Skeletal muscle cell (primary cell): ENCODE results near the gene CDK3.

Experiments used
- DNase-seq: peaks from one replicate; pipeline ENCODE4 v3.0.0-alpha.2; 2010; ENCODE audit warnings: low read depth
- H3K4me3 ChIP-seq: 2 replicates; pipeline ENCODE4 v1.5.1; 2011; ENCODE audit warnings: low read depth, mild to moderate bottlenecking, control low read depth, low read length, moderate library complexity

Gene CDK3

GRCh38 chr17:75985986-75986385, 14.7 kb upstream of the CDK3 start:
- no peak for DNase-seq
- no peak overlapping the region for H3K4me3 ChIP-seq

GRCh38 chr17:75987041-75987440, 13.6 kb upstream of the CDK3 start:
- DNase-seq = no peak
- H3K4me3 ChIP-seq = no peak overlapping the region

GRCh38 chr17:75991396-75991795, 9.3 kb upstream of the CDK3 start:
- H3K4me3 ChIP-seq = no peak overlapping the region
- DNase-seq = no peak

GRCh38 chr17:75994802-75995370, 5.8 kb upstream of the CDK3 start:
- no peak for DNase-seq
- no peak overlapping the region for H3K4me3 ChIP-seq

GRCh38 chr17:75995385-75995925, 5.2 kb upstream of the CDK3 start:
- DNase-seq = no peak
- H3K4me3 ChIP-seq = no peak overlapping the region

- DNase-seq = no peak
- no peak overlapping the region for H3K4me3 ChIP-seq
These were observed 3.7 kb upstream of the CDK3 start for GRCh38 chr17:75996665-75997590.

- no peak for DNase-seq
These were observed 2.3 kb upstream of the CDK3 start for GRCh38 chr17:75998327-75998795.

GRCh38 chr17:76000016-76000754, 470 bp upstream of the CDK3 start:
- no peak overlapping the region for H3K4me3 ChIP-seq
- no peak for DNase-seq

More at GRCh38 chr17:75998327-75998795, 2.3 kb upstream of the CDK3 start:
- no peak overlapping the region for H3K4me3 ChIP-seq

- H3K4me3 ChIP-seq = no peak overlapping the region
- DNase-seq = no peak
These were observed 1.4 kb downstream of the CDK3 start for GRCh38 chr17:76002100-76002499.

GRCh38 chr17:76003915-76004314, 3.3 kb downstream of the CDK3 start:
- H3K4me3 ChIP-seq = no peak overlapping the region
- DNase-seq = no peak

- H3K4me3 ChIP-seq = no peak overlapping the region
- no peak for DNase-seq
These were observed 4.2 kb downstream of the CDK3 start for GRCh38 chr17:76004750-76005262.

GRCh38 chr17:76005263-76006149, 4.9 kb downstream of the CDK3 start:
- no peak overlapping the region for H3K4me3 ChIP-seq
- DNase-seq = peak; percentile 51

- H3K4me3 ChIP-seq = no peak overlapping the region
- DNase-seq = no peak
These were observed 6.6 kb downstream of the CDK3 start for GRCh38 chr17:76007131-76007849.

- no peak overlapping the region for H3K4me3 ChIP-seq
- DNase-seq = no peak
These were observed 7.2 kb downstream of the CDK3 start for GRCh38 chr17:76007850-76008165.

GRCh38 chr17:76008208-76008607, 7.6 kb downstream of the CDK3 start:
- no peak for DNase-seq
- H3K4me3 ChIP-seq = no peak overlapping the region

GRCh38 chr17:76008630-76009425, 8.2 kb downstream of the CDK3 start:
- no peak overlapping the region for H3K4me3 ChIP-seq
- no peak for DNase-seq

GRCh38 chr17:76009447-76009846, 8.8 kb downstream of the CDK3 start:
- H3K4me3 ChIP-seq = no peak overlapping the region
- no peak for DNase-seq
